ENCODE measurements around the gene PCDHGA8.
"Not testable (repeated sequence)": the region's sequence is repeated elsewhere in the genome, so short reads cannot be mapped to it uniquely, and the experiment has no call there.

GRCh38 chr5:141417494-141418172 lies 25.2 kb downstream of the PCDHGA8 start, which contains the start of gene PCDHGB7:
- TF ChIP-seq, protein P1, sequence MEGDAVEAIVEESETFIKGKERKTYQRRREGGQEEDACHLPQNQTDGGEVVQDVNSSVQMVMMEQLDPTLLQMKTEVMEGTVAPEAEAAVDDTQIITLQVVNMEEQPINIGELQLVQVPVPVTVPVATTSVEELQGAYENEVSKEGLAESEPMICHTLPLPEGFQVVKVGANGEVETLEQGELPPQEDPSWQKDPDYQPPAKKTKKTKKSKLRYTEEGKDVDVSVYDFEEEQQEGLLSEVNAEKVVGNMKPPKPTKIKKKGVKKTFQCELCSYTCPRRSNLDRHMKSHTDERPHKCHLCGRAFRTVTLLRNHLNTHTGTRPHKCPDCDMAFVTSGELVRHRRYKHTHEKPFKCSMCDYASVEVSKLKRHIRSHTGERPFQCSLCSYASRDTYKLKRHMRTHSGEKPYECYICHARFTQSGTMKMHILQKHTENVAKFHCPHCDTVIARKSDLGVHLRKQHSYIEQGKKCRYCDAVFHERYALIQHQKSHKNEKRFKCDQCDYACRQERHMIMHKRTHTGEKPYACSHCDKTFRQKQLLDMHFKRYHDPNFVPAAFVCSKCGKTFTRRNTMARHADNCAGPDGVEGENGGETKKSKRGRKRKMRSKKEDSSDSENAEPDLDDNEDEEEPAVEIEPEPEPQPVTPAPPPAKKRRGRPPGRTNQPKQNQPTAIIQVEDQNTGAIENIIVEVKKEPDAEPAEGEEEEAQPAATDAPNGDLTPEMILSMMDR (conservative IDR thresholded peaks at IDR 0.05; ENCODE audit: low read length): peak; percentile 86
- TF ChIP-seq EZH2phosphoT487 (IDR thresholded peaks at IDR 0.05; ENCODE audit: borderline replicate concordance, low read depth, low read length): not testable (repeated sequence)
